GM18873 (cell line): Measurements from ENCODE around the gene CA7.
A peak's percentile ranks its signal among the peaks of the same experiment; 100 is the strongest.

Source experiments
- ATAC-seq: cut with Tn5 transposase; IDR thresholded peaks from one replicate; pipeline ENCODE4 v1.9.1; 2021; ENCODE audit warnings: mild to moderate bottlenecking, moderate library complexity, moderate number of reproducible peaks; ENCODE audit not compliant: unreplicated experiment, low FRiP score

Gene CA7

GRCh38 chr16:66844342-66845079, at the start of gene CA7:
TSS of gene CA7 (plus strand) at chr16:66844414. CDS start at chr16:66844488, 74 bp downstream.
- ATAC-seq, result no peak

GRCh38 chr16:66798161-66798560, 46.1 kb upstream of the CA7 start:
- ATAC-seq, result no peak

- ATAC-seq, result no peak
Observed at GRCh38 chr16:66800856-66801255, 43.4 kb upstream of the CA7 start.

- no peak for ATAC-seq
Observed at GRCh38 chr16:66801320-66802105, 42.7 kb upstream of the CA7 start, which contains the start of gene TERB1. TSS of gene TERB1 (minus strand) at chr16:66801584. CDS start at chr16:66796798, 4,786 bp downstream.

- ATAC-seq, result no peak
Observed at GRCh38 chr16:66802159-66802558, 42.1 kb upstream of the CA7 start.

- no peak for ATAC-seq
Observed at GRCh38 chr16:66809765-66810164, 34.4 kb upstream of the CA7 start.

- ATAC-seq, result no peak
Observed at GRCh38 chr16:66810391-66810790, 33.8 kb upstream of the CA7 start.

- no peak for ATAC-seq
Observed at GRCh38 chr16:66811043-66811442, 33.2 kb upstream of the CA7 start.

GRCh38 chr16:66814734-66815133, 29.5 kb upstream of the CA7 start:
- ATAC-seq, result no peak

- ATAC-seq, result no peak
Observed at GRCh38 chr16:66824006-66824405, 20.2 kb upstream of the CA7 start.

- ATAC-seq, result peak; percentile 76
Observed at GRCh38 chr16:66830422-66831404, 13.5 kb upstream of the CA7 start, which contains the start of gene NAE1. TSS of gene NAE1 (minus strand) at chr16:66830976. CDS start at chr16:66830899, 77 bp downstream.

- no peak for ATAC-seq
Observed at GRCh38 chr16:66832190-66832589, 12.0 kb upstream of the CA7 start.

- no peak for ATAC-seq
Observed at GRCh38 chr16:66832661-66833305, 11.4 kb upstream of the CA7 start.

GRCh38 chr16:66834746-66835145, 9.5 kb upstream of the CA7 start:
- no peak for ATAC-seq

- ATAC-seq, result no peak
Observed at GRCh38 chr16:66840883-66841282, 3.3 kb upstream of the CA7 start.

GRCh38 chr16:66841366-66841765, 2.8 kb upstream of the CA7 start:
- ATAC-seq, result no peak

- no peak for ATAC-seq
Observed at GRCh38 chr16:66842765-66843164, 1.4 kb upstream of the CA7 start.

- ATAC-seq, result no peak
Observed at GRCh38 chr16:66843191-66843590, 1.0 kb upstream of the CA7 start.

GRCh38 chr16:66844009-66844341, 239 bp upstream of the CA7 start:
- no peak for ATAC-seq

GRCh38 chr16:66845080-66845410, 831 bp downstream of the CA7 start:
- ATAC-seq, result no peak
